ENCODE data around the gene CIPC. TPM values are rescaled to one million over a fixed set of nuclear protein-coding genes. Genes with fewer than 3 reads are reported as not detected.
A peak's percentile ranks its signal among the peaks of the same experiment; 100 is the strongest.

The CIPC gene
- total and polyA plus RNA-seq, 9 of the 15 experiments (the other 6 are each of a cell fraction or from before 2014, with no cell fraction given), result 5.0 to 16.9 (median 10.7) TPM

- TF ChIP-seq CTCFL (IDR thresholded peaks at IDR 0.05; ENCODE audit: borderline replicate concordance, insufficient read depth, low read depth, low read length, poor library complexity, severe bottlenecking) (no peak), CSDE1 (IDR thresholded peaks at IDR 0.05) (no peak), PBX2 (CRISPR knock-in tag; IDR thresholded peaks at IDR 0.05; ENCODE audit: low read depth) (no peak), PBX2 (tag; conservative IDR thresholded peaks at IDR 0.05; ENCODE audit: low read depth) (peak; percentile 67), CREM (IDR thresholded peaks at IDR 0.05; ENCODE audit: low read depth) (peak; percentile 54; the same call in 1 of the 2 replicates), IRF2 (CRISPR knock-in tag; IDR thresholded peaks at IDR 0.05) (no peak), BRD4 (IDR thresholded peaks at IDR 0.05) (no peak), USF2 (CRISPR knock-in tag; IDR thresholded peaks at IDR 0.05) (no peak), SMARCC2 (IDR thresholded peaks at IDR 0.05; ENCODE audit: low read depth) (no peak), ZNF395 (CRISPR knock-in tag; IDR thresholded peaks at IDR 0.05) (peak; percentile 25; the same call in 1 of the 2 replicates), CBX3 (IDR thresholded peaks at IDR 0.05; ENCODE audit: borderline replicate concordance in 1 of 2, low read length in 2 of 2) (peak in 1 of 2 experiments; percentile 50; a peak in 1 of 3 replicates), PPARD (CRISPR knock-in tag; IDR thresholded peaks at IDR 0.05) (no peak), HNRNPLL (IDR thresholded peaks at IDR 0.05; ENCODE audit: low read depth, low read length, poor library complexity, severe bottlenecking) (no peak), CTCF (IDR thresholded peaks at IDR 0.05 in 2 of 3, conservative IDR thresholded peaks at IDR 0.05 in 1 of 3; ENCODE audit: insufficient read depth in 2 of 3, low read depth in 1 of 3, low read length in 3 of 3) (peak; percentile 56 to 67 (median 61); a peak in 5 of 6 replicates), ILF3 (IDR thresholded peaks at IDR 0.05; ENCODE audit: borderline replicate concordance) (no peak), FOSL1 (tag; conservative IDR thresholded peaks at IDR 0.05) (peak; percentile 80), TFAP4 (CRISPR knock-in tag; IDR thresholded peaks at IDR 0.05; ENCODE audit: borderline replicate concordance) (peak; percentile 94)
Measured at GRCh38 chr14:77059276-77059915, 38.7 kb upstream of the CIPC start (continued).
